GM13976 (cell line): ENCODE measurements around the gene RASGRP3.

Source experiments
- DNase-seq: peaks from one replicate; pipeline ENCODE4 v3.0.0; 2012; ENCODE audit warnings: low spot score
- in situ Hi-C: fragments of 300-500 bp; cut with MboI; formaldehyde crosslinking; loops from one replicate; pipeline ENCODE4 v1.12.0; 2022; ENCODE audit warnings: low sequenced_read_pairs, mixed read lengths, inconsistent platforms; ENCODE audit not compliant: unreplicated experiment
- TF ChIP-seq, protein P1 (sequence below): IDR thresholded peaks from 2 replicates; pipeline ENCODE4 v1.5.1; 2012; ENCODE audit warnings: borderline replicate concordance, mild to moderate bottlenecking; ENCODE audit not compliant: insufficient read depth; ENCODE audit errors: extremely low read depth, missing control alignments, control extremely low read depth

RASGRP3 gene

GRCh38 chr2:33484042-33484621 lies 7.7 kb downstream of the RASGRP3 start:
- TF ChIP-seq, protein P1, sequence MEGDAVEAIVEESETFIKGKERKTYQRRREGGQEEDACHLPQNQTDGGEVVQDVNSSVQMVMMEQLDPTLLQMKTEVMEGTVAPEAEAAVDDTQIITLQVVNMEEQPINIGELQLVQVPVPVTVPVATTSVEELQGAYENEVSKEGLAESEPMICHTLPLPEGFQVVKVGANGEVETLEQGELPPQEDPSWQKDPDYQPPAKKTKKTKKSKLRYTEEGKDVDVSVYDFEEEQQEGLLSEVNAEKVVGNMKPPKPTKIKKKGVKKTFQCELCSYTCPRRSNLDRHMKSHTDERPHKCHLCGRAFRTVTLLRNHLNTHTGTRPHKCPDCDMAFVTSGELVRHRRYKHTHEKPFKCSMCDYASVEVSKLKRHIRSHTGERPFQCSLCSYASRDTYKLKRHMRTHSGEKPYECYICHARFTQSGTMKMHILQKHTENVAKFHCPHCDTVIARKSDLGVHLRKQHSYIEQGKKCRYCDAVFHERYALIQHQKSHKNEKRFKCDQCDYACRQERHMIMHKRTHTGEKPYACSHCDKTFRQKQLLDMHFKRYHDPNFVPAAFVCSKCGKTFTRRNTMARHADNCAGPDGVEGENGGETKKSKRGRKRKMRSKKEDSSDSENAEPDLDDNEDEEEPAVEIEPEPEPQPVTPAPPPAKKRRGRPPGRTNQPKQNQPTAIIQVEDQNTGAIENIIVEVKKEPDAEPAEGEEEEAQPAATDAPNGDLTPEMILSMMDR: no peak
- in situ Hi-C loops: no loop called here
- no peak for DNase-seq

DNA sequence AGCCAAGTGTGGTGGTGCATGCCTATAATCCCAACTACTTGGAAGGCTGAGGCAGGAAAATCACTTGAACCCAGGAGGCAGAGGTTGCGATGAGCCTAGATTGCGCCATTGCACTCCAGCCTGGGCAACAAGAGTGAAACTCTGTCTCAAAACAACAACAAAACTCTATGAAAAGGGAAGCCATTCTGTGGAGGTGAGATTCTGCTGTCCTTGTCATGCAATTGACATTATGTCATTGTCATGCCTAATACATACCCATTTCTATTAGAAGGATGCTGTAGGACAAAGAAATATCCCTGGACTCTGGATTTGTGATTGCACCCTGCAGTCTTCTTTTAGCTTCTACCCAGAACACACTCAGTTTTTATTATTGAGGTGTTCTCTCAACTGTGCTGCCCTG lies 8.6 kb downstream of the RASGRP3 start:
- TF ChIP-seq, protein P1: no peak
- no peak for DNase-seq
- in situ Hi-C loops: no loop called here

- TF ChIP-seq, protein P1: no peak
- in situ Hi-C loops: no loop called here
- no peak for DNase-seq
Measured at GRCh38 chr2:33486544-33486943, 10.1 kb downstream of the RASGRP3 start.

DNA sequence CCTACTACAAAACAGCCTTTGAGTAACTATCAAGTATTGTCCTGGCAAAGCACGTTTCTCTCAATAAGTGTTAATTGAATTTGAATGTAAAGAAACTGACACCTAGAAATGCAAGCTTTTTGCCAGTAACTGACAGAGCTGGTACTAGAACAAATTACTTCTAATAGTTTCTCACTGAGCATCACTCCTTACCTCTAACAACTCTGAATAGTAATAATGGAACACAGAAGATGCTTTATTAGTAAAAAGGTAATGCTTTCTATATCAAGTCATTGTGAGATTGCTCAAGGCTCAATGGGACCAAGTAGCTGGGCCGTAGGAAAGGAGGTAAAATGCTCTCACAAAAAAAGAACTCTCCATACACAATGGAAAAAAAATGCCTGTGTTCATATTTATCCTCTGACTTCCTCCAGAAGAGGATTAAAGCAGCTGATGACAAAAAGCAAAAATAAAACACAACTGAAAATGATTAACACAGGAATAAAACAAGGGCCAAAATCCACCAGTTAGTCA lies 11.8 kb downstream of the RASGRP3 start:
- DNase-seq: no peak
- TF ChIP-seq, protein P1: no peak
- in situ Hi-C loops: no loop called here

DNA sequence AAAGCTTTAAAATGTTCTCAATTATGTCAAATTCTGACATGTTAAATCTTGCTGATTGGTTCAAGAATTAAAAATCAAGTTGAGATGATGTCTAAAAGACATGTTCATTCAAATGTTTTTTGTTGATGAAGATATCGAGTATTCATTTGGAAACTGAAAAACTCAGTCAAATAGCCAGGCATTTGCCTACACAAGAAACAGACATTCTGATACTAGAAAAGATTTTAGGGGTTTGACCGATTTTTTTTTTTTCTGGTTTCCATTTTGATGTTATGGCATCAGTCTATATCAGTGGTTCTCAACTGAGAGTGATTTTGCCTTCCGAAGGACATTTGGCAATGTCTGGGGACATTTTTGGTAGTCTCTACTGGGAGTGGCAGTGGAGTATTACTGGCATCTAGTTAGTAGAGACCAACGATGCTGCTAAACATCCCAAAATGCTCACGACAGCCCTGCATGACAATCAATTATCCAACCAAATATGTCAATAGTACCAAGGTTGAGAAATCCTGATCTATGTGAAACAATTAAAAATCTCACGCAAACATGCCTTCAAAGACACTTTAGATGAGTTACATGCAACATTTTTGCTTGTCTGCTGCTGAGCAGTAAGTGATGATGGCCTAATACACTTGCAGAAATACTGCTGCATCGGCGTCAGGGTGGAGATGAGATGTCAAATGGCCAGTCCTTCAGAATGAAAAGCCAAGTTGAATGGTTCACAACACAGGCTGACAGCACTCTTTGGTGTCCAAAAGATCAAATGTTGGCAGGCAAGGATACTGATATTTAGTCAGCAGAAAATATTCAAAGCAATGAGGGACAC lies 12.5 kb downstream of the RASGRP3 start:
- TF ChIP-seq, protein P1: no peak
- in situ Hi-C loops: no loop called here
- peak; percentile 45 for DNase-seq

GRCh38 chr2:33489835-33490431 lies 13.5 kb downstream of the RASGRP3 start:
- in situ Hi-C loops: no loop called here
- no peak for DNase-seq
- TF ChIP-seq, protein P1: no peak
